Measurements from ENCODE around the gene FAM107B.

Gene FAM107B

GRCh38 chr10:14527134-14527844, 247.4 kb downstream of the FAM107B start:
- DNase-seq: no peak

DNA sequence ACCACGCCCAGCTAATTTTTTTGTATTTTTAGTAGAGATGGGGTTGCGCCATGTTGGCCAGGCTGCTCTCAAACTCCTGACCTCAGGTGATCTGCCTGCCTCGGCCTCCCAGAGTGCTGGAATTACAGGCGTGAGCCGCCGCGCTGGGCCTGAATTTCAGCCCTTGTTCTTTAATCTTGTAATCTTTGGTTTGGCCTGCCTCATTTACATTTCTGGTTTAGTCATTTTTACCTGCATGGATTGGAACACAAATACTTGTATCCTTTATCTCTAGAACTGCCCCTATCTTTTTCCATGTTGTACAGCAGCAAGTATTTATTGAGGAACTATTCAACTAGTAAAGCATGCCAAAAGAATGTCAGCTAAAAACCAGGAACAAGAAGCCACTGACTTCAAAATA, 248.4 kb downstream of the FAM107B start:
- DNase-seq: no peak

GRCh38 chr10:14524691-14525324, 249.9 kb downstream of the FAM107B start:
- DNase-seq: no peak

DNA sequence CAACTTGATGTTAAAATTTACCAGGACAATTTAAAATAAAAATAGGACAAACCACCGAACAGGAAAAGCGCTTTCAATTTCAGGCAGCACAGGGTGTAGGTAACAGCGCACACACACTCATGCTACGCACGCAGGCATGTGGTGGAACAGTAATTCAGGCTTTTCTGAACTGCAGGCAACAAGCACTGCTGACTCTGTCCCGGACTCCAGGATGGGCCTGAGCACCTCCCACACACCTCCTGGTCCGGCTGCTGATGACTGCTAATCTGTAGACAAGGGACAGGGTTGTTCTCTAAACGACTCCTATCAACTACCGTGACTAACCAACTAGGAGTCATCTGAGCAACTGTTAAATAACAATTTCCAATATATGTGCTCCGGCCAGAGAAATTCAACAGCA, 251.4 kb downstream of the FAM107B start:
- no peak for DNase-seq

GRCh38 chr10:14519785-14520184, 254.9 kb downstream of the FAM107B start:
- DNase-seq: no peak

- DNase-seq: no peak
Measured at GRCh38 chr10:14518149-14518548, 256.5 kb downstream of the FAM107B start.

DNA sequence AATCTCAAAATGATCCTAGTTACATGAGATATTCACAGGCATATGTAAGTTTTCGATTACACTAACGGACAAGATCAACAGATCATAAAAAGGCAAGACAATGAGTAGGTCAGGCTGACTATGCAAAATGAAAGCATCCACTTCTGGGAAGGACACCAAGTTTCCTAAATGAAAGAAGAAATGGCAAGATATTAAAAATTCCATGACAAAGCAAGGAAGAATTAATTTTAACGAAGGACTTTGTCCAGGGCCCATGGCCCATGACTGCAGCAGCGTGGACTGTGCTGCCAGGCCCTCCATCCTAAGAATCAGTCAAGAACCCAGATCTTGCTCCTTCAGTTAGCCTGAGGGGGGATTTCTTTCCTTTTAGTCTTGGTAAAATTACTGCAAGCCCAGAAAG, 261.6 kb downstream of the FAM107B start:
- DNase-seq: no peak

GRCh38 chr10:14510346-14510745, 264.4 kb downstream of the FAM107B start:
- DNase-seq: no peak

GRCh38 chr10:14508725-14509124, 266.0 kb downstream of the FAM107B start:
- DNase-seq: no peak

DNA sequence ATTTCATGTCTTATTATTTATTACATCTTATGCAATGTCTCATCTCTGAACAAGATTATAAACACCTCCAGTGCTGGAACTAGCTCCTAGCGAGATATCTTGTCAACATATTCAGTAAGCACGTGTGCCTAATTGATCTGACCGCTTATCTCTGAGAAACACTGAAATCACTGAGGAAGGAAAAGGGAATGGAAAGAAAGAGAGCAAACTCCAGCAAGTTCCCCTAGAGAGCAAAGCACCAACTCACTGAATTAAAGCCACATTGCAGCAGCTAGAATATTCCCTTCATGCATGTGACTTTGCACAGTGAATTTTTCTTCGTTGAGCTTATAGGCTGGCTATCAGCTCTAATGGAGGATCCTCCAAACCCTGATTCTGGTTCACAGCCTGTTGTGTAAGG, 266.9 kb downstream of the FAM107B start:
- no peak for DNase-seq

DNA sequence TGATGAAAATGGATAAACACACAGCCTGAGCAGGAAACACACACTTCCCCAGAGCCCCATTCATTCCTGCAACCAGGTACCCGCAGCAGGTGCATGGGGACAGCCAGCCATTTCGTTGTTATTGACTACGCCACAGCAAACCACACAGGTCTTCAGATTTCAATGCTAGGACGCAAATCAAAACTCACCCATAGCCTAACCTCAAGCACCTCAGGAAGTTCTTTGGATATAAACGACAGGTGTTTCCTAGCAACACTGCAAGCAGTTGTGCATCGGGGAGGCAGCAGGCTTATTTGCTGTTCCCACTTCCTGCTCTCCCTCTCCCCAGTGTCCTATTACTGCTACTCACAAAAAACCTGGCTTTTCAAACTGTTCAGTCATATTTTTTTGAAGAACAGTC, 267.5 kb downstream of the FAM107B start:
- DNase-seq: no peak

DNA sequence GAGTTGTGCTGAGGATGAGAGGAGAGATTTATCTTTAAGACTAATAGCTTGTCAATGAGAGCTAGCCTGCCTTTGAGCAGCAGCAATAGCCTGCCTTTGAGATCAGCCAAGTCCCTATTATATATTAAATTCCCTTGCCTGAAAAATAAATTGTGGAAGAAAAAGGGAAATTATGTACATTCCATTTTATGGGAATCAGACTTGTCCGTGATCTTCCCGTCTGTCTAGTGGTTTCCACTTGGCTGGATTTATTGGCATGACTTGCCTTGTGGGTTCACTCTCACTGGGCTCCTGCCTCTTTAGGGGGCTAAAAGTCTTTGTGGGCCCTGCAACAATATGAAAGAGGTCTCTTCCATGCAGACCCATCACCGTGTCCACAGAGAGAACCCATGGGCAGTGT, 272.3 kb downstream of the FAM107B start:
- no peak for DNase-seq

DNA sequence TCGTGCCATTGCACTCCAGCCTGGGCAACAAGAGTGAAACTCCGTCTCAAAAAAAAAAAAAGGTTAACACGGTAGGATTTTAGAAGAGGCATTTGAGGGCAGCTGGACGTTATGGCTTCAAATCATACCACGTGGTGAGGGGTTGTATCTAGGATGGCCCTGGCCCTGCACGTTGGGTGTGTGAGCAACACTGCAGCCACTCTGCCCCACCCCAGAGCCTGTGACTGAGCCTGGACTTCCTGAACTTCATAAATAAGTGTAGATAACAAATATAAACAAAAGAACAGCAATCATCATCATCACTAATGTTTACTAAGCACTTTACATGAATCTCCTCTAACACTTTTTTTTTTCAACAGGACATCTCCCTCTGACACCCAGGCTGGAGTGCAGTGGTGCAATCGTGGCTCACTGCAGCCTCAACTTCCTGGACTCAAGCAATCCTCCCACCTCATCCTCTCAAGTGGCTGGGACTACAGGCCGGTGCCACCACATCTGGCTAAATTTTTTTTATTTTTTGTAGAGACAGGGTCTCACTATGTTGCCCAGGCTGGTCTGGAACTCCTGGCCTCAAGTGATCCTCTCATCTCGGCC, 274.4 kb downstream of the FAM107B start:
- DNase-seq: peak; percentile 7 to 35

DNA sequence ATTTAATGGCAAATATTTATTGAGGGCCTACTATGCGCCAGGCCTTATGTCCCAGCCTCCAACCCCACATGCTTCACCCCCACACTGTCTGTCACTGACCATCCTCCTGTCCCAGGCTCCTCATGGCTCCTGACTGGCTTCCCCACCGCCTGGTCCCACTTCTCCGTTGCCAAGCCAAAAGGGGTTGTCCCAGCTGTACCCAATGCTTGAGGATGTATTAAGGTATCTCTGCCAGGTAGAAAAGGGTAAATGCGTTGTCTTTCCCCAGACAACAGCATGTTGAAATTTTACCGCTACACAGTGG, 275.1 kb downstream of the FAM107B start:
- no peak for DNase-seq

DNA sequence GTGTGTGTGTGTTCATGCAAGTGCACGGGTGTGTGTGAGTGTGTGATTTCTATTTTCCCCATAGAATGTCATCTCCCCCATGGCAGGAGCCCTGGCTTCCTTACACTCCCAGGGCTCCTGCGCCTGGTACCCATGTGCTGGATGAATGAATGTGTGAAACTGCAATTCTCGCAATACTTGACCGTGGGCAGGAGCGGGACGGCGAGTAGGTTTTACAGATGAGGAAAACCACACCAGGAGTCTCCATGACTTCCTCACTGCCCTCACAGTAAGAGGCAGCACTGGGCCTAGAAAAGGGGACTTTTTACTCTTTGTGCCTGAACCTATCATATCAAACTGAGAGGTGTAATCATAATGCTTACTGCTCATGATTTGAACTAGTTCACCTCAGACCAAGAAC, 276.4 kb downstream of the FAM107B start:
- no peak for DNase-seq

GRCh38 chr10:14491811-14492210, 282.9 kb downstream of the FAM107B start:
- DNase-seq: peak in 1 of 2 experiments; percentile 26

DNA sequence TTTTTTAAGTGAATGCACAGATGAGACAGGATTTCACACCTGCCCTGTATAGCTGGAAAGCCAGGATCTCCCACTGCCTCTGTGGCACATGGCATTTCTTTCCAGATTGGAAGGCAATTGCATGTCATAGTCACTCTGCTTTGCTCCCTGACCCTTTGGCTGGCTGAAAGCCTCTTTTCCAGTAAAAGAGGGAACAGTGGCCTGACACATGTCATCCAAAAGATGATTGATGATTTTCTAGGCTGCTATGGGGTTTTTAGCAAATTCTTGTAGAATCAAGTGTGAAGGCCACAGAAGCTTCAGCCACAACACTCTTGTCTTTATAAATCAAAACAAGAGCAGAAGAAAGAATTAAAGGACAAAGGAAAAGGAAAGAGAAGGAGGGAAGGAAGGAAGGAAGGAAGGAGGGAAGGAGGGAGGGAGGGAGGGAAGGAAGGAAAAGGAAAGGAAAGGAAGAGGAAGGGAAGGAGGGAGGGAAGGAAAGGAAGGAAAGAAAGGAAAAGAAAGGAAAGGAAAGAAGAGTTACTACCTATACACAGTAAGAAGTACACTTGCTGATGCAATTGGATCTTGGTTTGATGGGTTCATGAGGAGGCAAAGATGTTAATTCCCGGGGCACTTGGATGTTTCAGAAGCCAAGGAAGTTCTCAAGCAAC, 285.0 kb downstream of the FAM107B start:
- DNase-seq: no peak

GRCh38 chr10:14487488-14487883, 287.2 kb downstream of the FAM107B start:
- no peak for DNase-seq

DNA sequence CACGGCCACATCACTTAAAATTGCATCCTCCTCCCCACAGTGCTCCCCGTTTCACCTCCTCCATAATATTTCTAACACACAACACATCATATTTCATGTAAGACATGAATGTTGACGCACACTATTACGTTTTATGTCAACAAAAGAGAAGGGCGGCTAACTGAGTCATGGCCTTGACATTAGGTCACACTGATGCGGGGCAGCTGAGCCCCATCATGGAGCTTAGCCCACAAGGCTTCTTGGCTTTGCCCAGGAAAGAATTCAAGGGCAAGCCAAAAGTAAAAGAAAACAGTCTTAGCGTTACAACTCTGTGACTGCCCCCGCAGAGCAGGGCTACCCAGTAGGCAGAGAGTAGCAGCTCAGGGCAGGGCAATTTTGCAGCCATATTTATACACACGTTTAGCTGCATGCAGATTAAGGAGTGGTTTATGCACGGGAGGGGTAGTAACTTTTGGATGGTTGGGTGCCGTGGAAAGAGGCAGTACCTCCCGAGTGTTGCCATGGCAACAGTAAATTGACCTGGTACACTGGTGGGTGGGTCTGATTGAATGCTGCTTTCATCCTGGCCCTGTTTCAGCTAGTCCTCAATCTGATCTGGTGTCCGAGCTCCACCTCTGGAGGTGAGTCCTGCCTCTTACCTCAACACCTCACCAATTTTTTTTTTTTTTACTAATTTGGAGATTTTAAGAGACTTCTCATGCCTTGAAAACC, 287.8 kb downstream of the FAM107B start:
- DNase-seq: no peak

DNA sequence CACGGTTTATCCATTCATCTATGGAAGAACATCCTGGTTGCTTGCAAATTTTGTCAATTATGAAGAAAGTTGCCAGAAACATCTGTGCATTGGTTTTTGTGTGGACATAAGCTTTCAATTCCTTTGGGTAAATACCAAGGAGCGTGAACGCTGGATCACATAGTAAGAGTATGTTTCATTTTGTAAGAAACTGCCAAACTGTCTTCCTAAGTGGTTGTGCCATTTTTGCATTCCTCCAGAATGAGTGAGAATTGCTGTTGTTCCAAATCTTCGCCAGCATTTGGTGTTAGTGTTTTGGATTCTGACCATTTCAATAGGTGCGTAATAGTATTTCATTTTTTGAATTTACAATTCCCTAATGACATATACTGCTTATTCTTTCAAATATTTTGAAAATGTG, 288.7 kb downstream of the FAM107B start:
- no peak for DNase-seq

DNA sequence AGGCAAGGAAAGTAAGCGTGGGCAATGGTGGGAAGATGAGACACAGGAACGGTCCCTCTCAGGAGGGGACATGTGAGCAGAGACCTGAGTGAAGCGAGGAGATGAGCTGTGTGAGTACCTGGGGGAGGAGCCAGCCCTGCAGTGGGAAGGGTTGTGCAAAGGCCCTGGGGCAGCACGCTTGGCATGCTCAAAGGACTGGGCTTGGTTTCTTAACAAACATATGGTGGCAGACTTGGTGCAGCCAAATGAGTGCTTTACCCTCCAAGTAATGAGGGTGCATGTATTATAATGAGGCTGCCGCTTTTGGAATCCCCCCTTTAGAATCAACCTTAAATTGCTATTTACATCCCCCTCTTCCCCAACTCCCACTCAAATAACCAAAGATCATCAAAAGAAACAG, 291.3 kb downstream of the FAM107B start:
- no peak for DNase-seq

DNA sequence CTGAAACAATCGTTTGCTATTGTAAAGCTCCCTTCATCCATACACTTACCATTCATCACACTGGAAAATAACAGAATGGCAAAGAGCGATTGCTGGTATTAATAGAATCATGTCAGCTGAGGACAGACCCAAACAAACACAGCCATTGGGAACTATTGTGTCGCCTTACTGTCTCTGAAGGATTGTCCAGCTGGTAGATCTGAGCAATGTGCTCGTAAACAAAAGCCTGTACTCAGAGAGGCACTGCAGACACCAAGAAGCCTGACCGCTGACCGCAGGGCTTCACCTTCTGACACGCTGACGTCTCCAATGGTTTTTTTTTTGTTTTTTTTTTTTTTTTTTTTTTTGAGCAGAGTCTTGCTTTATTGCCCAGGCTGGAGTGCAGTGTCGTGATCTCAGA, 292.9 kb downstream of the FAM107B start:
- no peak for DNase-seq

GRCh38 chr10:14481014-14481413, 293.7 kb downstream of the FAM107B start:
- DNase-seq: no peak

DNA sequence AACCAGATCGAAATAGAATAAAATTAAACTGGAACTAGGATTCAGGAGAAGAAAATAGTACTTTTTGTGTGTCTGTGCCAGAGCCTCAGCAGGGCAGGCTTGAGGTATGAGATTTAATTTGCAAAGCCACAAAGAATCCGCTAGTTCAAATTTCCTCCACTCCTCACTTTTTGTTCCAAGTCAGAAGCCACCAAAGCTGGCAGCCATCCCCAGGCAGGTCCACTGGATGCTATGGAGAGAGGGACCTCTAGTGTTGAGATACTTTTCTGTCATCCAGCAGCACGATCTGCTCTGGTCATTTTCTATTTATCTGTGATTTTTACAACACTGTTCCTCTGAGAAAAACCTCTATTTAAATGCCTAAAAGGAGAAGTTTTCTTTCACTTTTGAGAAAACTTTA, 296.1 kb downstream of the FAM107B start:
- peak; percentile 33 to 42 for DNase-seq

All from AML-193 (cell line).